ENCODE results near the gene SLC24A3.

SLC24A3 gene

DNA sequence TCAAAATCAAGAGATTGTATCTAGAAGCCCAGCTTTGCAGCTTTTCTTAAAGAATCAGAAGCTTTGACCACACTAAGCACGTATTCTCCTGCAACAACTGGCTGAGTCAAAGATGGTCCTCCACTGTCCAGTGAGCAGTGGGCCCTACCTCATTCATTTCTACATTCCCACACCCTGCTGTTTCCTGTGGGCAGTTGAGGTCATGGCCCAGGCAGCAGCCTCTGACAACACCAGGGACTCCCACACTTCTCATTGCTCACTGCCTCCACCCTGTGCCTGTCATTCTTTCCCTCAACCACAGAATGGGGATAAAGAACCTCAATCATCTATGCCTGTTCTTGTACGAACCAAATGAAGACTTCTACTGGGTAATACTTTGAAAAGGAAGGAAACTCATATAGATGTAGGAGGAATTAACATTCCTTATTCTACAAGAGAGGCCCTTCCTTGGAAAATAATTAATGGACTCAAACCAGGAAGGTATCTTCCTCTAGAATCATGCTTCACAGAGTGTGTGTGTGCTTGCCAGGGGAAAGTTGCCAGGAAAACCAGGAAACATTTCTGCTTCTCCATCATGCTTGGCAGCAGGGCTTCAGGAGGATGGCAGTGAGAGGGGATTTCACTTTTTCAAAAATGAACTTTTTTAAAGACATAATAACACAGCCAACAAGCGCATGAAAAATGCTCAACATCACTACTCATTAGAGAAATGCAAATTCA is 353.9 kb downstream of the SLC24A3 start:
- H3K27me3 ChIP-seq (replicated peaks; ENCODE audit: control insufficient read depth, insufficient read depth, low read length), result no peaks in the 10 kb centered on the region; the same call in none of the 2 replicates
- H3K4me3 ChIP-seq (replicated peaks; ENCODE audit: low read depth, low read length), result no peak overlapping the region
- DNase-seq (ENCODE audit: extremely low read depth, insufficient read length), result no peak
- no peaks in the 10 kb centered on the region for H3K36me3 ChIP-seq (ENCODE audit: control insufficient read depth, insufficient read depth, low read length)
- TF ChIP-seq, protein P1, sequence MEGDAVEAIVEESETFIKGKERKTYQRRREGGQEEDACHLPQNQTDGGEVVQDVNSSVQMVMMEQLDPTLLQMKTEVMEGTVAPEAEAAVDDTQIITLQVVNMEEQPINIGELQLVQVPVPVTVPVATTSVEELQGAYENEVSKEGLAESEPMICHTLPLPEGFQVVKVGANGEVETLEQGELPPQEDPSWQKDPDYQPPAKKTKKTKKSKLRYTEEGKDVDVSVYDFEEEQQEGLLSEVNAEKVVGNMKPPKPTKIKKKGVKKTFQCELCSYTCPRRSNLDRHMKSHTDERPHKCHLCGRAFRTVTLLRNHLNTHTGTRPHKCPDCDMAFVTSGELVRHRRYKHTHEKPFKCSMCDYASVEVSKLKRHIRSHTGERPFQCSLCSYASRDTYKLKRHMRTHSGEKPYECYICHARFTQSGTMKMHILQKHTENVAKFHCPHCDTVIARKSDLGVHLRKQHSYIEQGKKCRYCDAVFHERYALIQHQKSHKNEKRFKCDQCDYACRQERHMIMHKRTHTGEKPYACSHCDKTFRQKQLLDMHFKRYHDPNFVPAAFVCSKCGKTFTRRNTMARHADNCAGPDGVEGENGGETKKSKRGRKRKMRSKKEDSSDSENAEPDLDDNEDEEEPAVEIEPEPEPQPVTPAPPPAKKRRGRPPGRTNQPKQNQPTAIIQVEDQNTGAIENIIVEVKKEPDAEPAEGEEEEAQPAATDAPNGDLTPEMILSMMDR (IDR thresholded peaks at IDR 0.05; ENCODE audit: insufficient read depth, low read length, poor library complexity, severe bottlenecking), result no peak

DNA sequence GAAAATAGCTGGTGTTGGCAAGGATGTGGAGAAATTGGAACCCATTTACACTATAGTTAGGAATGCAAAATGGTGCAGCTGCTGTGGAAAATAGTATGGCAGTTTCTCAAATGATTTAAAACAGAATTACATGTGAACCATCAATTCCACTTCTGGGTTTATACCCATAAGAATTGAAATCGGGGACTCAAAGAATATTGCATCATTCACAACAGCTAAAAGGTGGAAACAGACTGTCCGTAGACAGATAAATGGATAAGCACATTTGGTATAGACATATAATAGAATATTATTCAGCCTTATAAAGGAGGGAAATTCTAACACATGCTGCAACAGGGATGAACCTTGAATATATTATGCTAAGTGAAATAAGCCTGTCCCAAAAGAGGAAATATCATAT is 355.7 kb downstream of the SLC24A3 start:
- Histone ChIP-seq H3K27me3 (replicated peaks; ENCODE audit: control insufficient read depth, insufficient read depth, low read length) (no peaks in the 10 kb centered on the region; the same call in none of the 2 replicates), H3K36me3 (ENCODE audit: control insufficient read depth, insufficient read depth, low read length) (no peaks in the 10 kb centered on the region), H3K4me3 (replicated peaks; ENCODE audit: low read depth, low read length) (no peak overlapping the region)
- TF ChIP-seq, protein P1 (IDR thresholded peaks at IDR 0.05; ENCODE audit: insufficient read depth, low read length, poor library complexity, severe bottlenecking), result no peak
- DNase-seq (ENCODE audit: extremely low read depth, insufficient read length), result no peak

DNA sequence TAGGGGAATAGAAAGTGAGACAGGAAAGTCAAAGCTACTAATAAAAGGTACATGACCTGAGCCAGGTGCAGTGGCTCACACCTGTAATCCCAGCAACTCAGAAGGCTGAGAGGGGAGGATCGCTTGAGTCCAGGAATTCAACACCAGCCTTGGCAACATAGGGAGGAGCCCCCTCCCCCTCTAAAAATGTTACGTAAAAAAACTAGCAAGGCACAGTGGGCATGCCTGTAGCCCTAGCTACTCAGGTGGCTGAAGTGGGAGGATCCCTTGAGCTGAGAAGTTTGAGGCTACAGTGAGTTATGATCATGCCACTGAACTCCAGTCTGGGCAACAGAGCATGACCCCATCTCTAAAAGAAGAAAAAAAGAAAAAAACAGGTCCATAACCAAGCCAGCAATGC is 359.6 kb downstream of the SLC24A3 start:
- no peak for DNase-seq (ENCODE audit: extremely low read depth, insufficient read length)
- no peaks in the 10 kb centered on the region for H3K36me3 ChIP-seq (ENCODE audit: control insufficient read depth, insufficient read depth, low read length)
- TF ChIP-seq, protein P1 (IDR thresholded peaks at IDR 0.05; ENCODE audit: insufficient read depth, low read length, poor library complexity, severe bottlenecking), result no peak
- H3K27me3 ChIP-seq (replicated peaks; ENCODE audit: control insufficient read depth, insufficient read depth, low read length), result no peaks in the 10 kb centered on the region; the same call in 1 of the 2 replicates
- no peak overlapping the region for H3K4me3 ChIP-seq (replicated peaks; ENCODE audit: low read depth, low read length)

DNA sequence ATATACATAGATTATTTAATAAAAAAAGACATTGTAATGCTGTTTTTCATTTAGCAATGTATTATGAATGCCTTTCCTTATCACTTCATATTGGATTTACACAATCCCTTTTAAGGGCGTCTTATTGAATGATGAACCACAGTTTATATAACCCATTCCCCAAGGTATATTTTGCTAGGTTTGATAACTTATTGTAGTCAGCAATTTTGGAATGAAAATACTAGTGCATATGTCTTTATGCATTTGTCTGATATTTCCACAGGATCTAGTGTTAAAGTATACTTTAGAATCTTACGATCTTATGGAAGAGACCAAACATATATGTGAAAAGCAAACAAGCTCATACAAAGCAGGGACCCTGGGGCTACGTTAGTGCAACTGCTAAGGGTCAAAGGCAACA is 365.2 kb downstream of the SLC24A3 start:
- no peak for DNase-seq (ENCODE audit: extremely low read depth, insufficient read length)
- Histone ChIP-seq H3K36me3 (ENCODE audit: control insufficient read depth, insufficient read depth, low read length) (no peaks in the 10 kb centered on the region), H3K4me3 (replicated peaks; ENCODE audit: low read depth, low read length) (no peak overlapping the region), H3K27me3 (replicated peaks; ENCODE audit: control insufficient read depth, insufficient read depth, low read length) (no peaks in the 10 kb centered on the region; the same call in 1 of the 2 replicates)
- TF ChIP-seq, protein P1 (IDR thresholded peaks at IDR 0.05; ENCODE audit: insufficient read depth, low read length, poor library complexity, severe bottlenecking), result no peak

DNA sequence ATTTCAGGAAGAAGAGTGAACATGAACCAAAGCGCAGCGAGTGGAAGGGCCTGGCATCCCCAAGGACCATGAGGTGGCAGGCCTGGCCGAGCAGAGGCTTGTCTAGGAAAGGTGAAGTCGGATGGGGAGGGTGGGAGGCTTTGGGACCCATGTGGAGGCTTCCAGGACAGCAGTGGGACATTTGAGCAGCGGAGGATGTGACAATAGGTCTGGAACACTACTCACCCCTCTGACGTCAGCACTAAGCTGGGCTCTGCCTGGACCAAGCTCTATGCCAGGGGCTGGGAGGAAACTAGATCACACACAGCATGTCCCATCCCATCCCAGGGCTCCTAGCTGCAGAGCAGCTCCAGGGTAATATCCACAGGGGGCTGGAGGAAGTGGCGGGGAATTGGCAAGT is 370.3 kb downstream of the SLC24A3 start:
- H3K4me3 ChIP-seq (replicated peaks; ENCODE audit: low read depth, low read length), result no peak overlapping the region
- no peak for DNase-seq (ENCODE audit: extremely low read depth, insufficient read length)
- H3K36me3 ChIP-seq (ENCODE audit: control insufficient read depth, insufficient read depth, low read length), result no peaks in the 10 kb centered on the region
- H3K27me3 ChIP-seq (replicated peaks; ENCODE audit: control insufficient read depth, insufficient read depth, low read length), result no peaks in the 10 kb centered on the region; the same call in 1 of the 2 replicates
- TF ChIP-seq, protein P1 (IDR thresholded peaks at IDR 0.05; ENCODE audit: insufficient read depth, low read length, poor library complexity, severe bottlenecking), result no peak
